GM20431 (cell line): ENCODE data around the gene PCNT.
"Not testable (repeated sequence)": the region's sequence is repeated elsewhere in the genome, so short reads cannot be mapped to it uniquely, and the experiment has no call there.

Experiments used
- in situ Hi-C: fragments of 300-500 bp; cut with MseI, MboI; formaldehyde crosslinking; loops from one replicate; pipeline ENCODE4 v1.15.0; 2020; ENCODE audit warnings: low sequenced_read_pairs; ENCODE audit not compliant: unreplicated experiment

Gene PCNT

GRCh38 chr21:46420241-46421190 is 96.6 kb downstream of the PCNT start:
- in situ Hi-C loops: no loop called here

GRCh38 chr21:46421191-46421750 is 97.3 kb downstream of the PCNT start:
- in situ Hi-C loops: no loop called here

- in situ Hi-C loops: no loop called here
Observed at GRCh38 chr21:46421756-46422555, 98.0 kb downstream of the PCNT start.

- in situ Hi-C loops: no loop called here
Observed at GRCh38 chr21:46422636-46423241, 98.8 kb downstream of the PCNT start.

- in situ Hi-C loops: no loop called here
Observed at GRCh38 chr21:46423546-46424038, 99.6 kb downstream of the PCNT start.

- in situ Hi-C loops: no loop called here
Observed at GRCh38 chr21:46424039-46424591, 100.2 kb downstream of the PCNT start.

GRCh38 chr21:46424621-46425020 is 100.7 kb downstream of the PCNT start:
- in situ Hi-C loops: no loop called here

- in situ Hi-C loops: no loop called here
Observed at GRCh38 chr21:46425041-46425440, 101.1 kb downstream of the PCNT start.

GRCh38 chr21:46425571-46425970 is 101.6 kb downstream of the PCNT start:
- in situ Hi-C loops: no loop called here

- in situ Hi-C loops: no loop called here
Observed at GRCh38 chr21:46426313-46427046, 102.5 kb downstream of the PCNT start.

GRCh38 chr21:46427516-46427915 is 103.6 kb downstream of the PCNT start:
- in situ Hi-C loops: no loop called here

GRCh38 chr21:46428286-46428685 is 104.3 kb downstream of the PCNT start:
- in situ Hi-C loops: no loop called here

- in situ Hi-C loops: no loop called here
Observed at GRCh38 chr21:46428987-46429710, 105.2 kb downstream of the PCNT start.

- in situ Hi-C loops: no loop called here
Observed at GRCh38 chr21:46429754-46430681, 106.1 kb downstream of the PCNT start.

- in situ Hi-C loops: no loop called here
Observed at GRCh38 chr21:46431448-46431847, 107.5 kb downstream of the PCNT start.

- in situ Hi-C loops: no loop called here
Observed at GRCh38 chr21:46431884-46432488, 108.0 kb downstream of the PCNT start.

GRCh38 chr21:46433116-46433515 is 109.2 kb downstream of the PCNT start:
- in situ Hi-C loops: not testable (repeated sequence)
